Testis (tissue), 3 donors: Measurements from ENCODE around the gene UBALD1. TPM values are rescaled to one million over a fixed set of nuclear protein-coding genes. Genes with fewer than 3 reads are reported as not detected.

Source experiments
- DNase-seq: peaks from one replicate; pipeline ENCODE4 v3.0.0-alpha.2; 2019
- H3K27ac ChIP-seq, 2 donors: fragments of 200-600 bp; sonication (generic); one replicate each; pipeline ENCODE4 v1.5.1; 2019
- H3K27me3 ChIP-seq: fragments of 200-600 bp; sonication (generic); one replicate; pipeline ENCODE4 v1.5.1; 2019
- H3K36me3 ChIP-seq: fragments of 200-600 bp; sonication (generic); one replicate; pipeline ENCODE4 v1.5.1; 2017; ENCODE audit warnings: low read depth; ENCODE audit errors: missing control alignments
- H3K4me1 ChIP-seq: fragments of 200-600 bp; sonication (generic); one replicate; pipeline ENCODE4 v1.5.1; 2019
- H3K4me3 ChIP-seq, 2 donors: fragments of 200-600 bp; sonication (generic); one replicate each; pipeline ENCODE4 v1.5.1; 2017 to 2019
- H3K9me3 ChIP-seq: fragments of 200-600 bp; sonication (generic); one replicate; pipeline ENCODE4 v1.5.1; 2017
- CTCF ChIP-seq, 3 experiments: fragments of 450-650 bp in 2 of 3; fragments of 200-600 bp in 1 of 3; sonication (generic) in 1 of 3; IDR thresholded peaks; one replicate each; pipeline ENCODE4 v1.5.1; 2016 to 2019; ENCODE audit warnings: antibody characterized with exemption in 3 of 3, mild to moderate bottlenecking in 2 of 3, moderate library complexity in 1 of 3
- POLR2A ChIP-seq: fragments of 450-650 bp; IDR thresholded peaks from one replicate; pipeline ENCODE4 v1.6.1; 2017; ENCODE audit warnings: antibody characterized with exemption, mild to moderate bottlenecking, moderate library complexity
- WGBS, 2 donors: methylation state at CpG; one replicate each; pipeline ENCODE4 v1.1.5; 2018; 5-methylcytosine and 5-hydroxymethylcytosine counted together
- intact Hi-C: fragments of 100-400 bp; cut with DNase I; formaldehyde crosslinking; loops from one replicate; pipeline ENCODE4 v1.15.1; 2023; ENCODE audit warnings: low total_unique reads
- polyA plus RNA-seq: library from polyadenylated mRNA; stranded (reverse); fragments of 350-450 nt; fragmentation: Illumina TruSeq; extraction: RNeasy Lipid Tissue Mini Kit (QIAGEN cat#74804); gene quantifications from one replicate; pipeline ENCODE4 v1.2.3, GENCODE V29; 2014; ENCODE audit warnings: low read depth, low replicate concordance; ENCODE audit not compliant: insufficient read depth
- total RNA-seq, 2 donors: library from RNA; depleted of rRNA; stranded (reverse); fragments of >200 nt; gene quantifications; one replicate each; pipeline ENCODE4 v1.2.3, GENCODE V29; 2016

Gene UBALD1
- total and polyA plus RNA-seq, 3 donors from 2014 or later: 15.9 to 33.3 (median 25.0) TPM

- intact Hi-C loops: no loop called here
- DNase-seq: no peak
- TF ChIP-seq POLR2A (no peak), CTCF (IDR thresholded peaks at IDR 0.05) (no peak)
- no peak overlapping the region for H3K27ac ChIP-seq
- H3K9me3 ChIP-seq: no peaks in the 10 kb centered on the region
- H3K4me3 ChIP-seq: no peak overlapping the region
- no peaks in the 10 kb centered on the region for H3K4me1 ChIP-seq
- no peaks in the 10 kb centered on the region for H3K27me3 ChIP-seq
- H3K36me3 ChIP-seq: no peaks in the 10 kb centered on the region
- 96 to 97% methylated on average over 10 to 22 of the region's 22 CpGs for WGBS, 2 donors
These were observed 32.3 kb upstream of the UBALD1 start for GRCh38 chr16:4646773-4647643.

- TF ChIP-seq POLR2A: no peak
- no peak for TF ChIP-seq CTCF (IDR thresholded peaks at IDR 0.05)
- Histone ChIP-seq H3K36me3 (no peaks in the 10 kb centered on the region), H3K9me3 (no peaks in the 10 kb centered on the region), H3K27ac (no peak overlapping the region), H3K4me1 (peaks cover 15% of the 10 kb centered on the region), H3K27me3 (no peaks in the 10 kb centered on the region), H3K4me3 (no peak overlapping the region)
- 82 to 92% methylated on average over 13 to 14 of the region's 14 CpGs for WGBS, 2 donors
- no peak for DNase-seq
- intact Hi-C loops: no loop called here
These were observed 27.2 kb upstream of the UBALD1 start for GRCh38 chr16:4641895-4642294.

GRCh38 chr16:4641306-4641687 is 26.6 kb upstream of the UBALD1 start:
- H3K36me3 ChIP-seq: no peaks in the 10 kb centered on the region
- H3K4me3 ChIP-seq: no peak overlapping the region
- intact Hi-C loops: no loop called here
- no peak for DNase-seq
- no peak for TF ChIP-seq CTCF (IDR thresholded peaks at IDR 0.05)
- TF ChIP-seq POLR2A: no peak
- H3K9me3 ChIP-seq: no peaks in the 10 kb centered on the region
- no peaks in the 10 kb centered on the region for H3K27me3 ChIP-seq
- no peak overlapping the region for H3K27ac ChIP-seq
- WGBS, 2 donors: 88 to 89% methylated on average over 5 of the region's 5 CpGs
- H3K4me1 ChIP-seq: peaks cover 15% of the 10 kb centered on the region

- peaks cover 15% of the 10 kb centered on the region for H3K4me1 ChIP-seq
- no peaks in the 10 kb centered on the region for H3K9me3 ChIP-seq
- no peaks in the 10 kb centered on the region for H3K36me3 ChIP-seq
- no peak overlapping the region for H3K27ac ChIP-seq
- no peak for DNase-seq
- H3K4me3 ChIP-seq: no peak overlapping the region
- intact Hi-C loops: no loop called here
- 74 to 82% methylated on average over 9 to 19 of the region's 19 CpGs for WGBS, 2 donors
- no peaks in the 10 kb centered on the region for H3K27me3 ChIP-seq
- TF ChIP-seq CTCF (IDR thresholded peaks at IDR 0.05) (no peak), POLR2A (no peak)
These were observed 26.1 kb upstream of the UBALD1 start for GRCh38 chr16:4640572-4641305.
